Measurements from ENCODE around the gene PAAF1.

DNA sequence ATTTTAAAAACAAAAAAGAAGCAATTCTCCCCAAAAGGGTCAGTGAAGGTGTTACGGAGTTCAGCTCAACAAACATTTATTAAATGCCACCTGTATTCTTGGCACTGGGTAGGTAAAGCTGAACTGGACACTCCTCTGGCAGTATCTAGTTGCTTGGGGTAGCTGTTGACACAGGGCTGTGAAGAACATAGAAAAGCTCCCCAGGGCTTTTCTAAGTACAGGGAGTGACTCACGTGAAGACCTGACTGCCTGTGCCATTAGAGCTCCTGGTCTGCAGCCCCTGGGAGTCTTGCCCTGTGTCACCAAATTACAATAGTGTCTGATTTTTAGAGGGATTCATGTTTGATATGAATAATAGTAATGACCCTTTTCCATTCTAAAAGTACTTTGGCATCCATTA, 43.7 kb upstream of the PAAF1 start:
- TF ChIP-seq, protein P1, sequence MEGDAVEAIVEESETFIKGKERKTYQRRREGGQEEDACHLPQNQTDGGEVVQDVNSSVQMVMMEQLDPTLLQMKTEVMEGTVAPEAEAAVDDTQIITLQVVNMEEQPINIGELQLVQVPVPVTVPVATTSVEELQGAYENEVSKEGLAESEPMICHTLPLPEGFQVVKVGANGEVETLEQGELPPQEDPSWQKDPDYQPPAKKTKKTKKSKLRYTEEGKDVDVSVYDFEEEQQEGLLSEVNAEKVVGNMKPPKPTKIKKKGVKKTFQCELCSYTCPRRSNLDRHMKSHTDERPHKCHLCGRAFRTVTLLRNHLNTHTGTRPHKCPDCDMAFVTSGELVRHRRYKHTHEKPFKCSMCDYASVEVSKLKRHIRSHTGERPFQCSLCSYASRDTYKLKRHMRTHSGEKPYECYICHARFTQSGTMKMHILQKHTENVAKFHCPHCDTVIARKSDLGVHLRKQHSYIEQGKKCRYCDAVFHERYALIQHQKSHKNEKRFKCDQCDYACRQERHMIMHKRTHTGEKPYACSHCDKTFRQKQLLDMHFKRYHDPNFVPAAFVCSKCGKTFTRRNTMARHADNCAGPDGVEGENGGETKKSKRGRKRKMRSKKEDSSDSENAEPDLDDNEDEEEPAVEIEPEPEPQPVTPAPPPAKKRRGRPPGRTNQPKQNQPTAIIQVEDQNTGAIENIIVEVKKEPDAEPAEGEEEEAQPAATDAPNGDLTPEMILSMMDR (conservative IDR thresholded peaks at IDR 0.05 in 1 of 2, IDR thresholded peaks at IDR 0.05 in 1 of 2; ENCODE audit: extremely low read depth in 1 of 2, insufficient read depth in 1 of 2, low read depth in 1 of 2, low read length in 2 of 2): no peak
- no peak for TF ChIP-seq EZH2 (IDR thresholded peaks at IDR 0.05; ENCODE audit: borderline replicate concordance, low read length)
